ENCODE data around the gene KIAA0040. TPM values are rescaled to one million over a fixed set of nuclear protein-coding genes. Genes with fewer than 3 reads are reported as not detected.

The KIAA0040 gene
- total and polyA plus RNA-seq, 8 donors, result 17.6 to 42.9 (median 21.9) TPM

DNA sequence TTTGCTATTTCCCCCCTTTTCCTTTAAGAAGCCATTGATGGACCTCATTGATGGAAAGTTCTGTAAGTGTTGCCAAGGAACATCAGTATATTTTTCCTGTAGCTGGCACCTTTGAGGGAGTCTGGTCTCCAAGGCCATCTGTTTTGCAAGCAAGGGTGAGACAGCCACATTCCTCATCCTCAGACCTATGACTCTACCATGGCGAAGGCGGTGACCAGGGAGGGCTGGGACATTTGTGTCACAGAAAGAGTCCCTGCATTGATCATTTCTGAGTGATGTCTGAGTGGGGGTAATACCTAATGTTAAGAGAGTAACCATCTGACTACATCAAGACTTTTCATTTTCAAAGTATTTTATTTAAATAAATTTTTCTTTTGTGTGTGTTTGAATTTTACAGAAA is 35.4 kb downstream of the KIAA0040 start:
- Histone ChIP-seq H3K4me1 (peaks cover 0 to 11% of the 10 kb centered on the region in 2 donors), H3K36me3 (peaks cover 0 to 41% of the 10 kb centered on the region in 2 donors), H3K4me3 (no peak overlapping the region), H3K9me3 (no peaks in the 10 kb centered on the region), H3K27me3 (peaks cover 0 to 20% of the 10 kb centered on the region in 2 donors), H3K27ac (no peak overlapping the region)
- DNase-seq (no peak), ATAC-seq (no peak)
- intact Hi-C loops (cut with DNase I), result loop anchor here (5.0 to 10.0 kb wide), 2 partner anchors 65 to 168 kb away; no protein-coding TSS in a partner anchor
- TF ChIP-seq CTCF (IDR thresholded peaks at IDR 0.05), result no peak

DNA sequence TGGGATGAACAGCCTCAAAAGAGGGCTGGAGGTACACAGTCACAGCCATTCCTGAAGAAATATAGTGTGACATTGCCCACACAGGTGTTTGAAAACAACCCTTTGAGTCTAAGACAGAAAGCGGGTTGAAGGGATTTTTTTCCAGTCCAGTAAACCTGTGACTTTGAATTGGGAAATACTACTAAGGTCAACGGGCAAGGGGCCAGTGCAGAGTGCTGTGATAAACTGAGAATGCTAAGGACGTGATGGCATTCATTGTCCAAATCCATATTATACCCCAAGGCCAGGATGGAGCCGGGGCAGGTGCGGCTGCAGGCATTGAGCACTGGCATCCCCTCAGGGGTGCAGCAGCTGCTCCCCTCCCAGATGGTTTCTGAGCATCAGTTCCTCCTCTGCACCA is 36.6 kb downstream of the KIAA0040 start:
- Histone ChIP-seq H3K4me3 (no peak overlapping the region), H3K36me3 (peaks cover 0 to 28% of the 10 kb centered on the region in 2 donors), H3K4me1 (peaks cover 0 to 14% of the 10 kb centered on the region in 2 donors), H3K27ac (no peak overlapping the region), H3K27me3 (peaks cover 0 to 32% of the 10 kb centered on the region in 2 donors), H3K9me3 (no peaks in the 10 kb centered on the region)
- ATAC-seq (no peak), DNase-seq (no peak)
- intact Hi-C loops (cut with DNase I), result loop anchor here (2.0 to 10.0 kb wide), 3 partner anchors 66 to 169 kb away; no protein-coding TSS in a partner anchor
- TF ChIP-seq CTCF (IDR thresholded peaks at IDR 0.05), result no peak

GRCh38 chr1:175155473-175155856 is 37.1 kb downstream of the KIAA0040 start:
- H3K27ac ChIP-seq, result no peak overlapping the region
- intact Hi-C loops (cut with DNase I), result loop anchor here (2.0 to 10.0 kb wide), 3 partner anchors 67 to 169 kb away; no protein-coding TSS in a partner anchor

GRCh38 chr1:175154629-175155472 is 37.7 kb downstream of the KIAA0040 start:
- Histone ChIP-seq H3K36me3 (peaks cover 0 to 17% of the 10 kb centered on the region in 2 donors), H3K27me3 (peaks cover 0 to 35% of the 10 kb centered on the region in 2 donors), H3K27ac (no peak overlapping the region), H3K4me3 (no peak overlapping the region), H3K4me1 (peaks cover 0 to 14% of the 10 kb centered on the region in 2 donors), H3K9me3 (no peaks in the 10 kb centered on the region)
- TF ChIP-seq CTCF (IDR thresholded peaks at IDR 0.05), result peak; percentile 82 to 87
- peak; percentile 87 for ATAC-seq
- intact Hi-C loops (cut with DNase I), result loop anchor here (2.0 to 10.0 kb wide), 4 partner anchors 67 to 327 kb away; no protein-coding TSS in a partner anchor
- peak in 3 of 4 donors; percentile 72 to 89 (median 74) for DNase-seq

More at GRCh38 chr1:175155473-175155856, 37.1 kb downstream of the KIAA0040 start:
- peaks cover 0 to 35% of the 10 kb centered on the region in 2 donors for H3K27me3 ChIP-seq
- ATAC-seq, result no peak
- no peaks in the 10 kb centered on the region for H3K9me3 ChIP-seq
- H3K4me3 ChIP-seq, result no peak overlapping the region
- peaks cover 0 to 24% of the 10 kb centered on the region in 2 donors for H3K36me3 ChIP-seq
- DNase-seq, result no peak
- no peak for TF ChIP-seq CTCF (IDR thresholded peaks at IDR 0.05)
- H3K4me1 ChIP-seq, result peaks cover 0 to 14% of the 10 kb centered on the region in 2 donors

All from left lung (tissue), 10 donors.